K562 (cell line): ENCODE measurements around the gene HOTAIR. TPM values are rescaled to one million over a fixed set of nuclear protein-coding genes. Genes with fewer than 3 reads are reported as not detected.
A peak's percentile ranks its signal among the peaks of the same experiment; 100 is the strongest.

Experiments
- E2F1 ChIP-seq: sonication (generic); formaldehyde crosslinking; IDR thresholded peaks from 2 replicates; pipeline ENCODE4 v1.8.1; 2023; ENCODE audit warnings: mild to moderate bottlenecking, missing genetic modification reagents, moderate library complexity
- ELF2 ChIP-seq: fragments of 250-450 bp; sonication (Bioruptor Pico); IDR thresholded peaks from 2 replicates; pipeline ENCODE4 v1.5.0; 2021; ENCODE audit warnings: mild to moderate bottlenecking
- EP400 ChIP-seq: fragments of 450-650 bp; IDR thresholded peaks from 2 replicates; pipeline ENCODE4 v1.6.1; 2017; ENCODE audit warnings: antibody characterized with exemption, mild to moderate bottlenecking, moderate library complexity
- ETV6 ChIP-seq, 3 experiments: fragments of 150-350 bp in 1 of 3; sonication (generic) in 1 of 3; formaldehyde crosslinking in 1 of 3; IDR thresholded peaks; 2 replicates each; pipeline versions ENCODE4 v1.6.1 to v1.8.0; 2014 to 2022; ENCODE audit warnings: borderline replicate concordance in 2 of 3, low read depth in 2 of 3, antibody characterized with exemption in 1 of 3, low read length in 1 of 3, mild to moderate bottlenecking in 1 of 3, missing genetic modification reagents in 1 of 3
- HDAC3 ChIP-seq: fragments of 450-650 bp; IDR thresholded peaks from 2 replicates; pipeline ENCODE4 v1.6.1; 2018; ENCODE audit warnings: borderline replicate concordance, mild to moderate bottlenecking, moderate library complexity; ENCODE audit not compliant: partially characterized antibody
- HNRNPK ChIP-seq: fragments of 200-400 bp; formaldehyde crosslinking; IDR thresholded peaks from one replicate; pipeline ENCODE4 v1.6.1; 2018; ENCODE audit warnings: mild to moderate bottlenecking, low read depth, low read length; ENCODE audit not compliant: poor library complexity, severe bottlenecking
- MAZ ChIP-seq, 2 experiments: fragments of 450-650 bp in 1 of 2; sonication (generic) in 1 of 2; formaldehyde crosslinking; IDR thresholded peaks in 1 of 2; conservative IDR thresholded peaks in 1 of 2; 2 replicates each; pipeline versions ENCODE4 v1.4.0 to v1.5.0; 2020; ENCODE audit warnings: mild to moderate bottlenecking in 1 of 2, missing genetic modification reagents in 1 of 2
- MCM2 ChIP-seq: fragments of 450-650 bp; IDR thresholded peaks from 2 replicates; pipeline ENCODE4 v1.6.1; 2017; ENCODE audit warnings: low read depth, mild to moderate bottlenecking
- NKRF ChIP-seq: fragments of 450-650 bp; IDR thresholded peaks from 2 replicates; pipeline ENCODE4 v1.6.1; 2016; ENCODE audit warnings: borderline replicate concordance
- PHB2 ChIP-seq: fragments of 450-650 bp; IDR thresholded peaks from 2 replicates; pipeline ENCODE4 v1.6.1; 2017; ENCODE audit warnings: low read depth
- PHF20 ChIP-seq: fragments of 450-650 bp; IDR thresholded peaks from 2 replicates; pipeline ENCODE4 v1.6.1; 2018; ENCODE audit not compliant: partially characterized antibody
- POLR2H ChIP-seq: IDR thresholded peaks from 2 replicates; pipeline ENCODE4 v1.6.1; 2016; ENCODE audit warnings: missing genetic modification characterization, low read depth, mild to moderate bottlenecking, control low read depth, missing compliant biosample characterization, moderate library complexity
- PURB ChIP-seq: sonication (generic); formaldehyde crosslinking; IDR thresholded peaks from 2 replicates; pipeline ENCODE4 v1.9.0; 2021; ENCODE audit warnings: low read depth, mild to moderate bottlenecking, missing genetic modification reagents
- SREBF1 ChIP-seq: fragments of 150-350 bp; IDR thresholded peaks from 2 replicates; pipeline ENCODE4 v1.6.1; 2014; ENCODE audit warnings: antibody characterized with exemption, low read depth, low read length, borderline replicate concordance
- ZBTB17 ChIP-seq: fragments of 450-650 bp; formaldehyde crosslinking; IDR thresholded peaks from 2 replicates; pipeline ENCODE4 v1.4.0; 2020; ENCODE audit warnings: mild to moderate bottlenecking
- ZBTB9 ChIP-seq: fragments of 450-650 bp; formaldehyde crosslinking; IDR thresholded peaks from 2 replicates; pipeline ENCODE4 v1.4.0; 2020; ENCODE audit warnings: mild to moderate bottlenecking, moderate library complexity
- ZC3H11A ChIP-seq: IDR thresholded peaks from 2 replicates; pipeline ENCODE4 v1.6.1; 2012; ENCODE audit warnings: low read depth, low read length, improper control_type of control experiment
- ZC3H8 ChIP-seq: fragments of 450-650 bp; IDR thresholded peaks from 2 replicates; pipeline ENCODE4 v1.6.1; 2017
- ZNF507 ChIP-seq: conservative IDR thresholded peaks from 2 replicates; pipeline ENCODE4 v1.6.1; 2017; ENCODE audit warnings: missing genetic modification characterization, missing compliant biosample characterization
- ZNF561 ChIP-seq: fragments of 450-650 bp; formaldehyde crosslinking; conservative IDR thresholded peaks from 2 replicates; pipeline ENCODE4 v1.4.0; 2020; ENCODE audit warnings: mild to moderate bottlenecking, moderate library complexity
- ZNF589 ChIP-seq: fragments of 200-800 bp; sonication (Bioruptor generic); IDR thresholded peaks from 2 replicates; pipeline ENCODE4 v1.6.1; 2016; ENCODE audit warnings: low read depth, missing genetic modification characterization, missing compliant biosample characterization
- polyA plus RNA-seq, 8 experiments: library from polyadenylated mRNA; depleted of rRNA in 4 of 8; stranded (reverse) in 5 of 8; unstranded in 3 of 8; fragments of >200 nt; fragmentation: Nextera tagmentation in 2 of 8; fragmentation: Illumina TruSeq in 1 of 8; extraction: Ambion mirVana in 2 of 8; extraction: Trizol in 1 of 8; gene quantifications; 2 replicates each; pipeline versions ENCODE4 v1.2.1 to v1.2.3, GENCODE V29; 2011 to 2014; ENCODE audit warnings: inconsistent platforms in 1 of 8, missing spikeins in 1 of 8
- total RNA-seq, 7 experiments: library from RNA; depleted of rRNA in 6 of 7; stranded (reverse); fragments of >200 nt in 6 of 7; fragmentation: Illumina TruSeq in 2 of 7; extraction: Trizol in 2 of 7; gene quantifications; 2 replicates each; pipeline versions ENCODE4 v1.2.1 to v1.2.3, GENCODE V29; 2011 to 2021; ENCODE audit warnings: low replicate concordance in 1 of 7

The HOTAIR gene
- total and polyA plus RNA-seq, 9 of the 15 experiments (the other 6 are each of a cell fraction or from before 2014, with no cell fraction given), result 0.04 TPM; not detected in 8

- TF ChIP-seq ZNF589 (CRISPR knock-in tag) (no peak), ZC3H8 (no peak), ZNF507 (tag) (no peak), SREBF1 (no peak), PHB2 (no peak), PHF20 (peak; percentile 65), NKRF (peak; percentile 68; the same call in 1 of the 2 replicates), PURB (CRISPR knock-in tag) (no peak), ELF2 (CRISPR knock-in tag) (peak; percentile 61; the same call in 1 of the 2 replicates), HNRNPK (no peak), ZBTB17 (CRISPR knock-in tag) (0 out of 2 replicates have a peak, but pooled peaks have one; percentile 40), HDAC3 (no peak), ZNF561 (CRISPR knock-in tag) (no peak), ETV6 (IDR thresholded peaks at IDR 0.05; ENCODE audit: borderline replicate concordance in 1 of 2, low read depth in 2 of 2, low read length in 1 of 2) (peak in 1 of 2 experiments; percentile 65; a peak in 1 of 4 replicates), ETV6 (CRISPR knock-in tag; IDR thresholded peaks at IDR 0.05; ENCODE audit: borderline replicate concordance) (no peak), MCM2 (no peak), EP400 (peak; percentile 76; the same call in 1 of the 2 replicates), MAZ (CRISPR knock-in tag; conservative IDR thresholded peaks at IDR 0.05 in 1 of 2, IDR thresholded peaks at IDR 0.05 in 1 of 2) (peak; percentile 89 to 96), POLR2H (tag) (no peak), ZC3H11A (no peak), ZBTB9 (CRISPR knock-in tag) (no peak), E2F1 (CRISPR knock-in tag) (no peak)
Measured at GRCh38 chr12:53995378-53996239, 20.9 kb upstream of the HOTAIR start (continued).
